Measurements from ENCODE around the gene DIAPH1.

DIAPH1 gene

GRCh38 chr5:141527426-141527825 lies 91.4 kb downstream of the DIAPH1 start:
- TF ChIP-seq ZFX (IDR thresholded peaks at IDR 0.05), result no peak
- TF ChIP-seq, protein P1, sequence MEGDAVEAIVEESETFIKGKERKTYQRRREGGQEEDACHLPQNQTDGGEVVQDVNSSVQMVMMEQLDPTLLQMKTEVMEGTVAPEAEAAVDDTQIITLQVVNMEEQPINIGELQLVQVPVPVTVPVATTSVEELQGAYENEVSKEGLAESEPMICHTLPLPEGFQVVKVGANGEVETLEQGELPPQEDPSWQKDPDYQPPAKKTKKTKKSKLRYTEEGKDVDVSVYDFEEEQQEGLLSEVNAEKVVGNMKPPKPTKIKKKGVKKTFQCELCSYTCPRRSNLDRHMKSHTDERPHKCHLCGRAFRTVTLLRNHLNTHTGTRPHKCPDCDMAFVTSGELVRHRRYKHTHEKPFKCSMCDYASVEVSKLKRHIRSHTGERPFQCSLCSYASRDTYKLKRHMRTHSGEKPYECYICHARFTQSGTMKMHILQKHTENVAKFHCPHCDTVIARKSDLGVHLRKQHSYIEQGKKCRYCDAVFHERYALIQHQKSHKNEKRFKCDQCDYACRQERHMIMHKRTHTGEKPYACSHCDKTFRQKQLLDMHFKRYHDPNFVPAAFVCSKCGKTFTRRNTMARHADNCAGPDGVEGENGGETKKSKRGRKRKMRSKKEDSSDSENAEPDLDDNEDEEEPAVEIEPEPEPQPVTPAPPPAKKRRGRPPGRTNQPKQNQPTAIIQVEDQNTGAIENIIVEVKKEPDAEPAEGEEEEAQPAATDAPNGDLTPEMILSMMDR (conservative IDR thresholded peaks at IDR 0.05), result no peak
- H3K27ac ChIP-seq, result no peak overlapping the region

- TF ChIP-seq, protein P1 (conservative IDR thresholded peaks at IDR 0.05), result no peak
- no peak for TF ChIP-seq ZFX (IDR thresholded peaks at IDR 0.05)
- no peak overlapping the region for H3K27ac ChIP-seq
These were observed 93.1 kb downstream of the DIAPH1 start for GRCh38 chr5:141525653-141526052.

- TF ChIP-seq ZFX (IDR thresholded peaks at IDR 0.05), result no peak
- TF ChIP-seq, protein P1 (conservative IDR thresholded peaks at IDR 0.05), result peak; percentile 100
- H3K27ac ChIP-seq, result no peak overlapping the region
These were observed 93.9 kb downstream of the DIAPH1 start for GRCh38 chr5:141524604-141525597.

DNA sequence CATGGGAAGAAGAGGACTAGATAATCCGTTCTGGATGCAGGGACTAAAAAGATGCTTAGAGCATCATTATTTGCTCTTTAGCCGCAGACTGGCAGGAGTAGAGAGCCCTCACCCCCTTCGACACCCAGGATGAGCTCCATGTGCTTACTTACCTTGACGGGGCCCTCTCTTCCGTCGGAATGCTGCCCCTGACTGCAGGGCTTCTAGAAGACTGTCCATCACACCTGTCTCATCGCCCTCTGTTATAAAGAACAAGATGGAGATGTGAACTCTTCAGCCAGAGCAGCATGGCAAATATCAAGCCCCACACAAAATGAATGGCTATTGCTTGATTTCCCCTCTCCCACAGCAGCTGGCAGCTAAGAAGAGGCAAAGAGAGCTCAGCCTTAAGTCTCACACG lies 94.8 kb downstream of the DIAPH1 start:
- no peak overlapping the region for H3K27ac ChIP-seq
- TF ChIP-seq ZFX (IDR thresholded peaks at IDR 0.05), result no peak
- TF ChIP-seq, protein P1 (conservative IDR thresholded peaks at IDR 0.05), result no peak

DNA sequence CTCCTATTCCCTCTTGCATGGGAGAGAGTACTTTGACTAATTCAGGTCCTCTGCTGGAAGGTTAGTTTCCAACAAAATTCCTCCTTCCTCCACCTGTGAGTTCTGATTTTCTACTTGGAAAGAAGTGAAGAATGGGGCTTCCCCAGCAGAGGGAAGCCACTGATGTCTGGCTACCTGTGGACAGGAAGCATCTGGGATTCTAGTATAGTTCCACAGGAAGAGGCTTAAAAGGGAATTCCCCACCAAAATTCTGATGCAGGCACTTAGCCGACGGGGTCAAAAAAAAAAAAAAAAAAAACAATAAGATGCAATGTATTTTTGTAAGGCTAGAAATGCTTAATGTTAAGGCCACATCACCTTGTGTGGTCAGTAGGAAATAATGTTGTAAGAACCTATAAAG lies 96.5 kb downstream of the DIAPH1 start:
- no peak overlapping the region for H3K27ac ChIP-seq
- TF ChIP-seq, protein P1 (conservative IDR thresholded peaks at IDR 0.05), result no peak
- TF ChIP-seq ZFX (IDR thresholded peaks at IDR 0.05), result no peak

DNA sequence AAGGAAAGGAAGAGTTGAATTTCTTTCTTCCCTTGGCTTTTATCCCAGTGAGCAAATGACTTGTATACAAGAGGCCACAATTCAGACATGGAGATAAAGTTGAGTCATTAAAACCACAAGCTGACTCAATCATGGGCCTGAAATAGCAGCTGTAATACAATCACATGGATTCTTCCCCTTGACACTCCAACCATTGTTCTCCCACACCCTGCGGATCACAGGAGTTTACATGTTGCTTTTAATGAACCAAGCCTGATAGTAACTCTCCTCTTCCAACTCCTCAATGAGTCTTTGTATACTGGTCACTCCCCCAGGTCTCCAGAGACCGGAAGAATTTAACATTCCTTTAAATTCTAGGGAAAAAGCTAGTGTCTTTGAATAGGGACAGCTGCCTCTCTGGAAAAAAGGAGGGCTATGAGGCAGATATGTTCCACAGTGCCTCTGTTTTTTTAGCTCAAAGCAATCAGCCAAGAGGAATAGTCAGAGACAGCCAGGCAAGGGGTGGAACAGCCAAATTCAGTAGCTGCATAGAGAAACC lies 97.5 kb downstream of the DIAPH1 start:
- TF ChIP-seq ZFX (IDR thresholded peaks at IDR 0.05), result no peak
- TF ChIP-seq, protein P1 (conservative IDR thresholded peaks at IDR 0.05), result no peak
- H3K27ac ChIP-seq, result no peak overlapping the region

Data from C4-2B (cell line).